H9 (cell line): ENCODE results near the gene EPC1. TPM values are rescaled to one million over a fixed set of nuclear protein-coding genes. Genes with fewer than 3 reads are reported as not detected.
"Not testable (repeated sequence)": the region's sequence is repeated elsewhere in the genome, so short reads cannot be mapped to it uniquely, and the experiment has no call there.

Experiments
- DNase-seq: peaks from one replicate; pipeline ENCODE4 v3.0.0-alpha.2; 2017
- H2AFZ ChIP-seq: one replicate; pipeline ENCODE4 v1.6.1; 2013; ENCODE audit warnings: mild to moderate bottlenecking, low read length, control low read depth, moderate library complexity
- H2AK5ac ChIP-seq: 2 replicates; pipeline ENCODE4 v1.6.1; 2013; ENCODE audit warnings: low read length, control low read depth, mixed read lengths; ENCODE audit not compliant: insufficient read length
- H2BK120ac ChIP-seq: one replicate; pipeline ENCODE4 v1.6.1; 2013; ENCODE audit warnings: low read depth, mild to moderate bottlenecking, low read length, control low read depth, inconsistent platforms; ENCODE audit not compliant: poor library complexity, severe bottlenecking
- H2BK12ac ChIP-seq: 2 replicates; pipeline ENCODE4 v1.6.1; 2013; ENCODE audit warnings: low read length, control low read depth, mixed read lengths, low read depth; ENCODE audit not compliant: insufficient read length
- H2BK15ac ChIP-seq: 2 replicates; pipeline ENCODE4 v1.6.1; 2013; ENCODE audit warnings: low read depth, low read length, control low read depth
- H2BK20ac ChIP-seq: one replicate; pipeline ENCODE4 v1.6.1; 2013; ENCODE audit warnings: low read depth, mild to moderate bottlenecking, low read length, control low read depth, inconsistent platforms; ENCODE audit not compliant: poor library complexity, severe bottlenecking
- H2BK5ac ChIP-seq: 2 replicates; pipeline ENCODE4 v1.6.1; 2013; ENCODE audit warnings: low read length, control low read depth, mixed read lengths; ENCODE audit not compliant: insufficient read length
- H3K14ac ChIP-seq: 2 replicates; pipeline ENCODE4 v1.6.1; 2013; ENCODE audit warnings: low read length, control low read depth; ENCODE audit not compliant: insufficient read depth
- H3K18ac ChIP-seq: 2 replicates; pipeline ENCODE4 v1.6.1; 2013; ENCODE audit warnings: low read depth, mild to moderate bottlenecking, mixed read lengths, low read length, control low read depth; ENCODE audit not compliant: insufficient read length
- H3K23ac ChIP-seq: 2 replicates; pipeline ENCODE4 v1.6.1; 2013; ENCODE audit warnings: low read length, control low read depth, mixed read lengths, low read depth; ENCODE audit not compliant: insufficient read length
- H3K23me2 ChIP-seq: 2 replicates; pipeline ENCODE4 v1.6.1; 2013; ENCODE audit warnings: low read depth, mild to moderate bottlenecking, mixed read lengths, low read length, control low read depth; ENCODE audit not compliant: insufficient read length, poor library complexity, severe bottlenecking
- H3K27ac ChIP-seq: 2 replicates; pipeline ENCODE4 v1.5.1; 2013; ENCODE audit warnings: low read length, control low read depth, mixed read lengths, low read depth; ENCODE audit not compliant: insufficient read length
- H3K27me3 ChIP-seq: 2 replicates; pipeline ENCODE4 v1.6.1; 2013; ENCODE audit warnings: low read length, control low read depth, inconsistent platforms; ENCODE audit not compliant: insufficient read depth
- H3K4ac ChIP-seq: 2 replicates; pipeline ENCODE4 v1.6.1; 2013; ENCODE audit warnings: low read depth, mild to moderate bottlenecking, control low read depth, inconsistent platforms, low read length, moderate library complexity
- H3K4me1 ChIP-seq: 2 replicates; pipeline ENCODE4 v1.6.1; 2013; ENCODE audit warnings: low read length, control low read depth, inconsistent platforms; ENCODE audit not compliant: insufficient read depth
- H3K4me2 ChIP-seq: 2 replicates; pipeline ENCODE4 v1.6.1; 2013; ENCODE audit warnings: low read length, control low read depth, mixed read lengths; ENCODE audit not compliant: insufficient read length, insufficient read depth
- H3K56ac ChIP-seq: 2 replicates; pipeline ENCODE4 v1.6.1; 2013; ENCODE audit warnings: low read depth, mild to moderate bottlenecking, mixed read lengths, low read length, control low read depth; ENCODE audit not compliant: insufficient read length
- H3K79me1 ChIP-seq: 2 replicates; pipeline ENCODE4 v1.6.1; 2013; ENCODE audit warnings: low read depth, mild to moderate bottlenecking, moderate library complexity, low read length, control low read depth, inconsistent platforms; ENCODE audit not compliant: insufficient read depth, poor library complexity, severe bottlenecking
- H3K79me2 ChIP-seq: 2 replicates; pipeline ENCODE4 v1.6.1; 2013; ENCODE audit warnings: low read length, control low read depth, inconsistent platforms; ENCODE audit not compliant: insufficient read depth
- H3K9ac ChIP-seq: 2 replicates; pipeline ENCODE4 v1.6.1; 2013; ENCODE audit warnings: low read length, control low read depth, mixed read lengths; ENCODE audit not compliant: insufficient read length; ENCODE audit errors: extremely low read depth
- H3K9me3 ChIP-seq: one replicate; pipeline ENCODE4 v1.6.1; 2013; ENCODE audit warnings: low read depth, low read length, inconsistent platforms; ENCODE audit not compliant: control insufficient read depth
- H3T11ph ChIP-seq: one replicate; pipeline ENCODE4 v1.6.1; 2013; ENCODE audit warnings: mild to moderate bottlenecking, low read length, control low read depth, inconsistent platforms
- H4K20me1 ChIP-seq: one replicate; pipeline ENCODE4 v1.6.1; 2013; ENCODE audit not compliant: control insufficient read depth, insufficient read length, insufficient read depth
- H4K5ac ChIP-seq: 2 replicates; pipeline ENCODE4 v1.6.1; 2013; ENCODE audit warnings: low read depth, mild to moderate bottlenecking, mixed read lengths, low read length, control low read depth; ENCODE audit not compliant: insufficient read length
- H4K8ac ChIP-seq: replicated peaks from 2 replicates; pipeline ENCODE4 v1.6.1; 2013; ENCODE audit warnings: low read length, control low read depth, mixed read lengths, low read depth; ENCODE audit not compliant: insufficient read length
- H4K91ac ChIP-seq: 2 replicates; pipeline ENCODE4 v1.6.1; 2013; ENCODE audit warnings: low read depth, mild to moderate bottlenecking, moderate library complexity, mixed read lengths, low read length, control low read depth; ENCODE audit not compliant: insufficient read length
- H3K27ac Mint-ChIP-seq, 3 experiments: 2 replicates in 2 of 3; 3 replicates in 1 of 3; pipeline ENCODE4 v1.8.0; 2020 to 2021; ENCODE audit warnings: mixed read lengths in 3 of 3, mild to moderate bottlenecking in 1 of 3, moderate library complexity in 1 of 3
- H3K27me3 Mint-ChIP-seq: 2 replicates; pipeline ENCODE4 v1.8.0; 2021; ENCODE audit warnings: low read depth, mild to moderate bottlenecking, moderate library complexity, mixed read lengths
- H3K36me3 Mint-ChIP-seq, 3 experiments: 2 replicates in 2 of 3; 3 replicates in 1 of 3; pipeline ENCODE4 v1.8.0; 2020 to 2021; ENCODE audit warnings: low read depth in 3 of 3, mixed read lengths in 3 of 3; ENCODE audit not compliant: insufficient read depth in 1 of 3
- H3K4me1 Mint-ChIP-seq, 2 experiments: 2 replicates each; pipeline ENCODE4 v1.8.0; 2020; ENCODE audit warnings: mixed read lengths in 2 of 2
- H3K4me3 Mint-ChIP-seq, 2 experiments: 2 replicates in 1 of 2; 3 replicates in 1 of 2; pipeline ENCODE4 v1.8.0; 2020 to 2021; ENCODE audit warnings: mild to moderate bottlenecking in 2 of 2, mixed read lengths in 2 of 2, moderate library complexity in 1 of 2
- H3K9me3 Mint-ChIP-seq, 2 experiments: 2 replicates in 1 of 2; 3 replicates in 1 of 2; pipeline ENCODE4 v1.8.0; 2020; ENCODE audit warnings: mild to moderate bottlenecking in 2 of 2, mixed read lengths in 2 of 2, moderate library complexity in 1 of 2
- WGBS: extraction: QIAGEN DNeasy Blood & Tissue Kit; methylation state at CpG from one replicate; pipeline ENCODE4 v1.1.7; 2013; ENCODE audit warnings: missing lambda C conversion rate, low lambda C conversion rate, mixed read lengths; ENCODE audit not compliant: insufficient read length; ENCODE audit errors: extremely low coverage; 5-methylcytosine and 5-hydroxymethylcytosine counted together
- total RNA-seq: library from RNA; stranded (reverse); gene quantifications from 2 replicates; pipeline ENCODE4 v1.2.1, GENCODE V29; 2021
- TF ChIP-seq, protein P1 (sequence below): fragments of 200-600 bp; sonication (generic); conservative IDR thresholded peaks from 3 replicates; pipeline ENCODE4 v1.8.0; 2021; ENCODE audit warnings: antibody characterized with exemption, mild to moderate bottlenecking

The EPC1 gene
- total RNA-seq, 1 experiment from 2014 or later: 32.5 TPM

DNA sequence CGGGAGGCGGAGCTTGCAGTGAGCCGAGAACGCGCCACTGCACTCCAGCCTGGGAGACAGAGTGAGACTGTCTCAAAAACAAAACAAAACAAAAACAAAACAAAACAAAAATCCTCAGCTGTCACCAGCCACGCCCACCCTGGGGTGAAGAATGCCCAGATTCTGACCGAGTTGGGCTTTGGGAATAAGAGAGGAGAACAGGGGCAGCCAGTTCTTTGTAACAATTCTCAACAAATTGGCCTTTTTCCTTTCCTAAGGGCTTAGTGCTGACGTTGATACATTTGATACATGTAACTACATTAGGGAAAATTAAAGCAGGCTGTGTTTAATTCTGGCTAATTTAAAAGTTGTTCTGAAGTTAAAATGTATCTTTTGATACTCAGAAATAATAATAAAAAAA, 121.0 kb downstream of the EPC1 start:
- no peak overlapping the region for H3K4me2 ChIP-seq

DNA sequence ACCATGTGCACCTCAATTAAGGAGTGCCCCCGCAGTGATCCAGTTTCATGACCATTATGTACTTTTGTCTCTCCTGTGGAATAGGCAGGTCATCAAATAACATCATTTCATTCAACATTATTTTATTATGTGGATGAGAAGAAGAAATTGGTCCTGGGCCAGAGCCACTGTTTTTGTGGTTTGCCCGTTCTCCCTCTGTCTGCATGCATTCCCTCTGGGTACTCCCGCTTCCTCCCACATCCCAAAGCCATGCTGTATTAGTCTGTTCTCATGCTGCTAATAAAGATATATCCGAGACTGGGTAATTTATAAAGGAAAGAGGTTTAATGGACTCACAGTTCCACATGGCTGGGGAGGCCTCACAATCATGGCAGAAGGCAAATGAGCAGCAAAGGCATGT, 124.6 kb downstream of the EPC1 start:
- H3K4me3 Mint-ChIP-seq, H2BK20ac ChIP-seq, H4K91ac ChIP-seq, H2AK5ac ChIP-seq, H3K23me2 ChIP-seq, H2BK15ac ChIP-seq, H3K4me1 Mint-ChIP-seq, H3K56ac ChIP-seq, DNase-seq, H3K4me2 ChIP-seq, H3K9ac ChIP-seq, H3K4ac ChIP-seq, H3K18ac ChIP-seq, H2BK5ac ChIP-seq, H3K14ac ChIP-seq, H3K27me3 Mint-ChIP-seq, H3K27ac Mint-ChIP-seq, H3K4me1 ChIP-seq, H3K79me2 ChIP-seq, H3T11ph ChIP-seq, H2BK120ac ChIP-seq, H3K79me1 ChIP-seq, H2BK12ac ChIP-seq, H4K5ac ChIP-seq, H4K8ac ChIP-seq, H2AFZ ChIP-seq, H3K23ac ChIP-seq, H3K27ac ChIP-seq, H3K27me3 ChIP-seq, H4K20me1 ChIP-seq: not testable (repeated sequence)
- peaks cover 41% of the 10 kb centered on the region in 2 experiments for H3K9me3 Mint-ChIP-seq
- no CpG with 5 or more reads among the region's 4 CpGs for WGBS
- H3K36me3 Mint-ChIP-seq: peaks cover 26 to 39% (median 31%) of the 10 kb centered on the region in 3 experiments
- peaks cover 11% of the 10 kb centered on the region for H3K9me3 ChIP-seq

More for the DNA sequence above, 121.0 kb downstream of the EPC1 start:
- Histone ChIP-seq H2BK120ac (no peak overlapping the region), H4K5ac (no peak overlapping the region), H2AK5ac (no peak overlapping the region), H2BK12ac (no peak overlapping the region), H3K18ac (no peak overlapping the region), H3K4ac (no peak overlapping the region), H3K79me2 (no peaks in the 10 kb centered on the region), H4K91ac (no peak overlapping the region), H3K27ac (no peak overlapping the region), H3K9ac (no peak overlapping the region), H2BK5ac (no peak overlapping the region), H2BK20ac (no peak overlapping the region), H3K23ac (no peak overlapping the region), H3K9me3 (no peaks in the 10 kb centered on the region), H3T11ph (no peak overlapping the region), H3K79me1 (no peaks in the 10 kb centered on the region), H4K20me1 (no peaks in the 10 kb centered on the region), H3K27me3 (no peaks in the 10 kb centered on the region), H4K8ac (no peak overlapping the region), H2AFZ (no peak overlapping the region), H3K14ac (no peak overlapping the region), H3K23me2 (no peaks in the 10 kb centered on the region), H3K56ac (no peak overlapping the region), H2BK15ac (no peak overlapping the region), H3K4me1 (no peaks in the 10 kb centered on the region; the same call in 1 of the 2 replicates)
- no peak for DNase-seq
- H3K4me3 Mint-ChIP-seq: no peak overlapping the region
- H3K27ac Mint-ChIP-seq: no peak overlapping the region
- peaks cover 12% of the 10 kb centered on the region in 2 experiments for H3K4me1 Mint-ChIP-seq
- WGBS: no CpG with 5 or more reads among the region's 8 CpGs
- TF ChIP-seq, protein P1, sequence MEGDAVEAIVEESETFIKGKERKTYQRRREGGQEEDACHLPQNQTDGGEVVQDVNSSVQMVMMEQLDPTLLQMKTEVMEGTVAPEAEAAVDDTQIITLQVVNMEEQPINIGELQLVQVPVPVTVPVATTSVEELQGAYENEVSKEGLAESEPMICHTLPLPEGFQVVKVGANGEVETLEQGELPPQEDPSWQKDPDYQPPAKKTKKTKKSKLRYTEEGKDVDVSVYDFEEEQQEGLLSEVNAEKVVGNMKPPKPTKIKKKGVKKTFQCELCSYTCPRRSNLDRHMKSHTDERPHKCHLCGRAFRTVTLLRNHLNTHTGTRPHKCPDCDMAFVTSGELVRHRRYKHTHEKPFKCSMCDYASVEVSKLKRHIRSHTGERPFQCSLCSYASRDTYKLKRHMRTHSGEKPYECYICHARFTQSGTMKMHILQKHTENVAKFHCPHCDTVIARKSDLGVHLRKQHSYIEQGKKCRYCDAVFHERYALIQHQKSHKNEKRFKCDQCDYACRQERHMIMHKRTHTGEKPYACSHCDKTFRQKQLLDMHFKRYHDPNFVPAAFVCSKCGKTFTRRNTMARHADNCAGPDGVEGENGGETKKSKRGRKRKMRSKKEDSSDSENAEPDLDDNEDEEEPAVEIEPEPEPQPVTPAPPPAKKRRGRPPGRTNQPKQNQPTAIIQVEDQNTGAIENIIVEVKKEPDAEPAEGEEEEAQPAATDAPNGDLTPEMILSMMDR: no peak
- H3K9me3 Mint-ChIP-seq: peaks cover 18 to 20% of the 10 kb centered on the region in 2 experiments
- no peaks in the 10 kb centered on the region; the same call in 1 of the 2 replicates for H3K27me3 Mint-ChIP-seq
- peaks cover 8 to 19% (median 12%) of the 10 kb centered on the region in 3 experiments for H3K36me3 Mint-ChIP-seq
